Measurements from ENCODE around the gene DLGAP1.

The DLGAP1 gene

DNA sequence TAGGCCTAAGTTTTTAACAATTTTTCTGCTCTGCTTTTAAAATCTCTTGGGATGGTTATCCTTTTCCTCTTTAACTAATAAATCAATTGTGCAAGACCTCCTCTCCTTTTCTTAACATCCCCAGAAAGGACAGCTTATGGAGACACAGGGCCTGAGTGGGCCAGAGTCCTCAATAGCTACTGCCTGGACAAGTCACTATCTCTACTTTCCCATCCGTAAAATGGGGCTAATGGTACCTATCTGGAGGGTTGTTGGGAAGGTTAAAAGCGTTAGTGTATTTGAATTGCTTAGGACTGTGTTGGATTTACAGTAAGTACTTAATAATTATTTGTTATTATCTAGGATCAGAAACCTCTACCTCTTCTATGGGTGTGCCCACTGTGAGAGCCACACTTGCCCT is 945.1 kb downstream of the DLGAP1 start:
- no peak for DNase-seq

DNA sequence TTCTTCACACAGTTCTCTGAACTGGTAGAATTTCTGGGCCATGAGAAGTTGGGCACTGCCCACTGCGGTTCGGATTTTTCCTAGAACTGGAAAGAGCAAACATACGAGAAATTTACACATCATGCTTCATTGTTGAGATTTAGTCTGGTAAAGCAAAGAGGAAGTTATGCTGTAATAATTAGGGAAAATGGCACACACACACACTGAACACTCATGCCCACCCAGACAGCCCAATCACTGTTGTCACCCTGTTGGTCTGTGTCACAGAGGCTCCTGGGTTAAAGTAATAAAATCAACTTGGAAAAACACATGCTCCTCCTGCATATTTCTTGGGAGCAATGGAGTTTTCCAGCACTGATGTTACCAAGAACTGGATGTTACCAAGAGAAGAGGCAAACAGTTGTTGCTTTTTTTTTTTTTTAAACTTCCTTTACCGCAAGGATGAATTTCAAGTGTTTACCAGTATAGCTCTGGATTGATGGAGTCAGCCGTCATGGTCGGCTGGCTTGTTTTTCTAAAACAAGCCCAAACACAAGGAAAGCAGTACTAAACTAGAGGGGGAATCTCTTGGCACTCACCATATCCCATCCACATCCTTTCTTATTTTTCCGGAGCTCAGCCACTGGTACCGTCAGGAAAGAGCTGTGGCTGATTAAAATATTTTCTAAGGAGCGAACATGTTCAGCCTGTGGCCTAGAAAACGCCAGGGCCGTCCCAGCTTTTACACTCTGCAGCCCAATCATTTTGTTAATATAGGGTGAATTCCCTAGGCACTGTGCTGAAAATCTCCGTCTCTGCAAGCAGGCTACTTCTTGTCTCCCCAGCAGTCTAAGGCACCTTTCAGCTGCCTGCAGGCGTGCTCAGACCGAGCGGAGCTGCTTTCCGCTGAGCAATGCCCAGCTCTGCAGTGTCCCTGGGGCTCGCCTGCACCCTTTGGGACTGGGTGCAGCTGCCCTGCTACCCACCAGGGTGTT is 946.2 kb downstream of the DLGAP1 start:
- DNase-seq: peak; percentile 61

DNA sequence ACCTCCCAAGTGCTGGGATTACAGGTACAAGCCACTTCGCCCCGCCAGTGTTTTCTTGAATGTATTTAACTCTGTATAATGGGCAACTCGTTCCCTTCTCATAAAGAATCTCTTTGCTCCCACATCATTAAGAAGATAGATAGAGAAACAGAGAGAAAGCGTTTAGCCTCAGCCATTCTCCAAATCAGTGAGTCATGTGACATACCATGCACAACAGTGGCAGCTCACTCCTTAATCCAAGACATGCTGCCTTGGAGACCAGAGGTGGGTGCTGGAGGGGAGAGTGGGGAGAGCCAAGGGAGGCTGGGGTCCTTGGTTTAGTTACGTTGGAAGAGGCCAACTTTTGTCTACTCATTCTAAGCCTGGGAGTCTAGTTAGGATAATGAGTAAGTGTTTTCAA is 950.5 kb downstream of the DLGAP1 start:
- no peak for DNase-seq

DNA sequence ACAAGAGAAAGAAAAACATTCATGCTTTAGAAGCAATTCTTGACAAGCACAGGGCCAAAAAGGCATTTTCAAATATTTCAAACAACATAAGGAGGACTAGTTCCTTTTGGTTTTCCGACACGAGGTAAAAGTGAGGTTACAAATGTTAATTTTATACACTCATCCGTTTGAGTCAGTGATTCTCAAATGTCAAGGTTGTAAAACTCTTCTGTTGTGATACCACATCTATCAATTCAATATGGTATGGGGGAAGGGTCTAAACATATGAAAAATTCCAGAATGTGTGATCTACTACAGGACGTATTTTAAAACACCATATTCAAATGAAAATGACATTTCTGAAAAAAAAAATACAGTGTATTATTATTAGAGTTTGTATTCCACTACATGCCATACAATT is 952.5 kb downstream of the DLGAP1 start:
- DNase-seq: no peak

DNA sequence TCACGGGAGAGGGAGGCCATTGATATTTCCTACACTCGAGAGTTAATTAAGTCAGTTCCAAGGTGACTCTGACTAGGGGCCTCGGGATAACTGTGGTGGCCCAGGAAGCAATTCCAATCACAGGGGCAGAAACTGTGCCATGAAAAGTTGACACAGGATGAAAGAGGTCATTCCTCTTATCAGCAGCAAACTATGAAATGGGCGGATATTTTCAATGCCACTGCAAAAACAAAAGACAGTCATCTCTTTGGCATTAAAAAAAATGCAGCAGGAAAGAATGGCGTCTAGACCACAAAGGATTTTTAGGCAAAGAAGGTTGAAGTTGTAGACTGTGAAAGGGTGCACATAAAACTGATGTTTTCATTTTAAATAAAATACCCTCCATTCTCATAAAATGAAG is 955.1 kb downstream of the DLGAP1 start:
- DNase-seq: no peak

DNA sequence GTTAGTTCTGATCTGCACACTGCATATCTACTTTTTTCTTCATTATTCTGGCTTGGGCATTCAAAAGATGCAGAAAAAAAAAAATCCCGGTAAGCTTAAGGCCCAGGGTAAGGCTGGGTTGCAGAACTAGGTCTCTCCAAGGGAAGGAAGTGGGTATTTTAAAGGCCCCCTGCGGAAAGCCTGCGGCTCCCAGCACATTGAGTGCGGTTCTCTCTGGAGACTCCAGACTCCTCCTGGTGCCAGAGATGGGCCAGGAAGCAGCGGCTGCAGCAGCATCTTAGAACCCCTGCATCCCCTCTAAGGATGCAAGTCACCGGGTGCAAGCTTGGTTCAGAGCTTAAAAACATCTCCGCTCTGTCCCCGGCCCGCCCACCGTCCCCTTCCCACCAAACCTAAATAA is 955.6 kb downstream of the DLGAP1 start:
- no peak for DNase-seq

DNA sequence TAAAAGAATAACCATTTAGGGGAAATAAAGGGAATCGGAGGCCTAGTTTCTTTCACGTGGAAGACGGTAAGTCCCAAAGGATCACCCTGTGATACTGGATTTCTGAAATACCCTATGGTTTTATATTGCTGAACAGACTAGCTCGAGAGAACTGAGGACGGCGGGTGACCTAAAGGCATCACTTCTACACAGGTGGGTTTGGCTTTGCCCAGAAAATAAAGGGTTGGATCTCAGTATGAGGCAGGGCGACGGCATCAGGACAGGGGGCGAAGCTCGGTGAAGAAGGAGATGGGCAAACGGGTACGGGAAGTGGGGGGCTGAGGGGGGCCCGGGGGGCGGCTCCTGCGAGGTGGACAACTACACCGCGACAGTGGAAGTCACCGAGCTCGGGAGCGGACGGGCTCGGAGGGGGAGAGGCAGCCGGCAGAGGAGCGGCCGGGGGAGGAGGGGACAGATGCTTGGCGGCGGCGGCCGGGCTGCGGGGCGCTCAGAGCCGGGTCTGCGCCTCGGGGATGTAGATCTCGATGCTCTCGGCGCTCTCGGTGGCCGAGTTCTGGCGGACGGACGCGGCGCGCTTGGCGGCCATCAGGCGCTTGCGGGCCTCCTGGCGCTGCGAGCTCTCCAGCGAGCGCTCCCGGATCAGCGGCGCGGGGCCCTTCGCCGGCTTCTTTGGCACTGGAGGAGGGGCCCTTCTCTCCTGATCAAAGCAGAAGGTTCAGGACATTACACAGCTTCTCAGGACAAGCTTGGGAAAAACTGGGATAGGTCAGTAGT is 956.2 kb downstream of the DLGAP1 start:
- peak; percentile 29 for DNase-seq

DNA sequence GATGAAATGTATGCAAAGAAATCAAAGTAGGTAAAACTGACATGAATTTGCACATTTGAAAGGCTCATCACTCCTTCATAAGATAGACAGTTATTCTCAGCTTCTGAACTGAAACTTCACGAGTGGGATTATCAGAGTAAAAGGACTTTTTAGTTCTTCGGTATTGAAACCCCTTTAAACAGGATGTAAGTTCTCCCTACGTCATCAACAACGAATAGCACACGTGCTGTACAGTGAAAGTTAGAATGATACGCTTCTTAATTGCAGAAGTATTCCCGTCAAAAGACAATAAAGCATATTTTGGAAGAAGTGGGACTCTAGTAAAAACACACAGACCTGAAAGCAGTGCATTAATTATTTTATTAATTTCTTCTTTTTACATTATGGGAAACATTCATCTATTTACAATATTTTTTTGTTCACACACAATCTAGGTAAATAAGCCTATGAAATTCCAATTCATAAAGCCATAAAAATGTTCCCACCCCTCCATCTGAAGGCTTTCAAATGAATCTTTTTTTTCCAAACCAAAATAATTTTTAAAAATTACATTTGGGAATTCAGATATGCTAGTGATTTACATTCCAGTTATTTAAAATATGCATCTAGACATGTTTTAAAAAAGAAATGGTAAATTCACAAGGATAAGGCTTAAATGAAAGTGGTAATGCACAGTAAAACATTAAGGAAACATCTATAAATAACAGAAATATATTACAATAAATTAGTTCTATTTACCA is 959.2 kb downstream of the DLGAP1 start:
- no peak for DNase-seq

DNA sequence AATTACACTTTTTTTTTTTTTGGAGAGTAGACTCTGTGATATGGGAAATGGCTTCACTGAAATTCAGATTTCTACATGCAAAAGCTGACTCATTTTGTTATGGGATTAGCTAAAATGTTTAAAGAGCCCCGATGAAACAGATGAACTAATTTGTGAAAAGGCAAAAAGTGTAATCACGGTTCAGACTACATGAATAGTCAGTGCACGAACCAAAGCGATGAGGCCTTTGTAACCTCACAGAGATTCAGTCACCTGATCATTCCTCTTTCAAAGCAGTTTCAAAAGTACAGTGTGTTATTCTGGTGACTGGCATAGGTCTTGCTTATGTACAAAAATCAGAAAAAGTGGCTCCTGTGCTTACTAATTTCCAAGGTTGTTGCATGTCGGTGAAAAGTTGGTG is 960.5 kb downstream of the DLGAP1 start:
- no peak for DNase-seq

DNA sequence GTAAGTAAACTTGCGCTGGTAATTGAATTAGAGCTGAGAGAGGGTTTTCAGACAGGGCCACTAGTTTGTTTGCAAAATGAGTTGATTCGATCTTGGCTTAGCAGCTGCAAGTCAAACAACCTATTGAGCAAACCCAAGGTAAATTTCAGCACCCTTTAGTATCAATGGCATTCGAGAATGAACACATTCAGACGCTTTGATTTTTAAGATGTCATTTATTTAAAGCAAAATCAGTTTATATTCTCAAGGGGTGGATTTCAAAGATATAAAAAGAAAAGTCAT is 960.9 kb downstream of the DLGAP1 start:
- no peak for DNase-seq

DNA sequence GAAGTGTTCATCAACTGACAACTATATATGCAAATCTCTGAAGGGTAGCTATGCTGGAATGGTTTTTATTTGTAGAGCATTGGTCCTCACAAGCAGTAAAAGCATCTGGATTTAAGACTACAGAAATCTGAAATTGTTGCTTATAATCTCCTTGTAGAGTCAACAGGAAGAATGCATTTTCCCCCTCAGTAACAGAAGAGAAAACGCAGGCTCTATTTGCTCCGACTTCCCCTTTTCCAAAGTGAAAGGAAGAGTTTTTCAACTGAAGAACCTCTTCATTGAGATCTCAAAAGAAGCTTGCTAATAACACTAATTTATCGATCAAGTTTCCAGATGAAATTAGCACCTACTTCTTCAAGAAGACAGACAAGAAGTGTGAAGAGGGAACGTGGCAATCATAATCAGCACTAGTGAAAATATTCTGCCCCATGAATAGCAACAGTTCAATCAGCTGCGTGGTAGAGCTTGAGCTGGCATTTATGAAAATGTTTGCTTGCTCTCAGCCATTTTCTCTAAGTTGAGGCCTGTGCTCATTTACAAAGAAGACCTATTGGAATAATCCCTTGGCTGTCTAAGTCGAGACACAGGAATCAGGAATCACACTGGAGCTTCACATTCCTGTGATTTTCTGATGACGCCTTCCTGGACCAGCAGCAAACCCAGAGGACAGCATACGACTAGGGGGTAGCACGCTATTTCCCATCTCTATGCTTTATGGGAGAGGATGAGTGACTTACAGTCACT is 961.4 kb downstream of the DLGAP1 start:
- no peak for DNase-seq

DNA sequence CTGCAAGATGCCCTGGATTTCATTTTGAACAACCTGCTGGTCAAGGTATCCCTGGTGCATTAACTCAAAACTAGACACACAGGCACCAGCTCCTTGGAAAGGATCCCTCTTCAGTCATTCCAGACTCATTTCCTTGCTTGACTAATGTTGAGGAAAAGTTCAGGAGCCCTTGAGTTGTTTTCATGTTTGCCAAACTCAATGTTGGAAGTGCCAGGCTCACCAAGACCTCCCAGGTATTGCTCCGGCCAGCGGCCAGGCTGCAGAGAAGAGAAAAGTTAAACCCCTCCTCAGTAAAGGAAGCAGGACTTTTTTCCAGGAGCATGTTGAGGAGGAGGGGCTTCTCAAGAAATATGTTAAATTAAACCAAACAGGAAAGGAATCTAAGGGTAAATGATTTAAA is 962.4 kb downstream of the DLGAP1 start:
- DNase-seq: no peak

DNA sequence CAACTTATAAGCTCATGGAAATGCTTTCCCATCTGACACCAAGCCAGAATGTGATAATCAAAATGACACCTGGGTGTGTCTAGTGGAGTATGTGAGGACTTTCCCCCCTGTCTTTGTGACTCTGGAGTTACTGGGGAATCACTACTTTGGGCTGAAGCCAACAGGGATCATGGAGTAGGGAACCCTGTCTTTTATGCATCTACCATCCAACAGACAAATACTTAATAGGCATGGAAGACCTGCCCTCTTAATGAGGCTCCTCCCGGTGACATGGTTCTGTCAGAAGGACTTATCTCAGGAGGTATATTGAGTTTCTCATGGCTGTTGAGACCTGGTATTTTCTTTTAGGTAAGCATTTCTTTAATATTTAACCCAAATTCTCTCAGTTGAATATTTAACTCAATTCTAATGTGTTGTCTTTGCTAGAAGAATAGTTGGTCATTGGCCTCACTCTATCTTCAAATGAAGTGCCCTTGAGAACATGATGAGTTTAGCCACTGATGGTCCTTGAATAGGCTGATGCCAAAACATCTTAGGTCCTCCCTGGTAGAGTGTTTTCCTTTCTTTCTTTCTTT is 963.0 kb downstream of the DLGAP1 start:
- no peak for DNase-seq

DNA sequence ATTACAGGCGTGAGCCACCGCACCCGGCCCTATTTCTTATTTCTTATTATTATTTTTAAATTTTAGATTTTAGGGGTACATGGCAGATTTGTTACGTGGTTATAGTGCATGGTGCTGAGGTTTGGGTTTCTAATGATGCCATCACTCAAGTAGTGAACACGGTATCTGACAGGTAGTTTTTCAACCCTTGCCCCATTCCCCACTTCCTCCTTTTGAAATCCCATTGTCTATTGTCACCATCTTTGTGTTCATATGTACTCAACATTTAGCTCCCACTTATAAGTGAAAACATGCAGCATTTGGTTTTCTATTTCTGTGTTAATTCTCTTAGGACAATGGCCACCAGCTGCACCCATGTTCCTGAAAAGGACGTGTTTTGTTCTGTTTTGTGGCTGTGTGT is 965.6 kb downstream of the DLGAP1 start:
- DNase-seq: no peak

DNA sequence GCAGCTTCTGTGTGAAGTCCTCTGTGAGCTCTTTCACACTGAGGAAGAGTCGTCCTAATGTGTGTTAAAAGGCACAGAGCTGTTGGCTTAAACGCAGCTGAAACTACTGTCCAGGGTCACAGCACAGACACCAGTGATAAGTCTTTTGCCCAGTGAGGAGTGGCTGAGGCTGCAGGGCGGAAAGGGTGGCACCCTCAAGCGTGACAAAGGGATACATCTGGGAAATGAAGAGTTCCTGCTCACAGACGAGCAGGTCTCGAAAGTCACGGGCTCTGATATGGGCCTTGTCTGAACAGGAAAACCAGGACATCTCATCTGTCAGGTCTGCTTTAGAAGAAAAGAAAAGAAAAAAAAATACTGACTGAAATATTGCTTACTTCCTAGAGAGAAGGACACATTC is 968.6 kb downstream of the DLGAP1 start:
- no peak for DNase-seq

DNA sequence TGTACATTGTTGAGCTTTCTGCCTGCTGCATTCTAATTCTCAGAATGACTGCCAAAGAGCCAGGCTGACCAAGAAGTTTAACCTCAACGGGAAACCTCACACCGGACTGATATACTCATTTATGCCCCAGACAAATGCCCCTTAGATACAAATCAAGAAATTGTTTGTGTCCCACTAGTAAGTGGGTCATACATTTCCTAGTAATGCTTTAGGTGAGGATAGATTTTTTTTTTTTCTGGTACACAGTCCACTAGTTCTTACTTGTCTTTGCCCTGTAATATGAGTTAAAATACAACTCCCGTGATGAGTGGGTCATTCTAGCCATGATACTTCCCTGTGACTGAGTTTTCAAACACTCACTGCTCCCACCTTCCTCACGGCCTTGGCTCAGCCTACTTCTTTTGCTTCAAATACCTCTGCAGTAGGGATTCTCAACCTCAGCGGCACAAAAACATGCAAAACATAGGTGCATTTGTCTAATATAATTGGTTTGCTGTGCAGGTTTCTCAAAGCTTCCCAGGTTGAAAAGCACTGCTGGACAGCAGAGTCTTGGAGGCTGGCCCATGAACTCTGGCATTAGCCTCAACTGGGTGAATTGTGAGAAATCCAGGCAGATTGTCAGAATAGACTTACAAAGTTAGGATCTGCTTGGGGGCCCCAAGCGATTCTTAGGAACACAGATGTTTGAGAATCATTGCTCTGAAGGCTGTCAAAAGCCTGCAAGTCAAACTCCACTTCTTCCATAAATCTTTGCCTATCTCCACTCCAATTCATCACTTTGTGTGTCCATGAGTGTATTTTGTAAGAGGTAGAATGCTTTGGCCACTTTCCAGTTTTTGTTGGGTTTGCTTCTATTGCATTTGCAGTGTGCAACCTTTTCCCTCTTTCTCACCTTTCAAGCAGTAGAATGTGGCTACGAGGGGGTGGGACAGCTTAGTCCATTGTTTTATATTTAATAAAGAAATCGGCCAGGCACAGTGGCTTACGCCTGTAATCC is 969.7 kb downstream of the DLGAP1 start:
- no peak for DNase-seq

DNA sequence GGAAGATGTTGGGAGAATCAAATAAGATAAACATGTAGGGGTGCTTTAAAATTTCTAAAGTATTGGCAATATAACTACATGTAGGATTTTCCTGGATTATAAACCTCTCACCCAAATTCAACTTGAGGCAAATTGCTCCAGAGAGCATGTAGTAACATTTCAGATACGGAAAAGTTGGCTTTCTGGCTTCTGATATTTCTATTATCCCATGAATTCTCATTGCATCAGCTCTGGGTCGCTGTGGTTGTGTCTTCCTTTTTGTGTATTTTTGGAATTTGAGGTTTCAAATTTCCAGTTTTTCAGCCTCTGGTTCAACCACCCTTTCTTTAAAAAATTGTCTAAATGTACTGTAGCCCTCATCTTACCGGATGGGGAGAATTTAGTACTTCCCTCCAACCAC is 972.8 kb downstream of the DLGAP1 start:
- DNase-seq: no peak

DNA sequence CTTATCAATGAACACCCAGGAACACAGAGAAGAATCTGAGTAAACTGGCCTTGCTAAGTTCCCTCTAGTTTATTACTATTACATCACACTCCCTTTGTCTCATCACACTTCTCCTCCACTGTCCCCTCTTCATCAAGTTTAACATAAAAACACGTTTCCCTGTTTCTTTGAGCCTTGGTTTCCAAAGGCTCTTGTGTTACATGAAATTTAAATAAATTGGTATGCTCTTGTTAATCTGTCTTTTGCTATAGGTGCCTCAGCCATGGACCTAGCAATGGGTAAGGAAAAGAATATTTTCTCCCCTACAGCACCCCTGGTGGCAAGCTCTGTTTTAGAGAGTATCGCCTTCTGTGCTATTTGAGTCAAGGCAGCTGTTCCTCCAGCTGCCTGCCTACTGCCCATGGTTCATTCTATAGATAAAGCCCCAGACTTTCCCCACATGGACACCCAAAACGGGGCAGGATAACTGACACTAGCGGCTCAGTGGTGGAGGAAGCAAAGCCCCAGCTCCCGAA is 973.4 kb downstream of the DLGAP1 start:
- no peak for DNase-seq

DNA sequence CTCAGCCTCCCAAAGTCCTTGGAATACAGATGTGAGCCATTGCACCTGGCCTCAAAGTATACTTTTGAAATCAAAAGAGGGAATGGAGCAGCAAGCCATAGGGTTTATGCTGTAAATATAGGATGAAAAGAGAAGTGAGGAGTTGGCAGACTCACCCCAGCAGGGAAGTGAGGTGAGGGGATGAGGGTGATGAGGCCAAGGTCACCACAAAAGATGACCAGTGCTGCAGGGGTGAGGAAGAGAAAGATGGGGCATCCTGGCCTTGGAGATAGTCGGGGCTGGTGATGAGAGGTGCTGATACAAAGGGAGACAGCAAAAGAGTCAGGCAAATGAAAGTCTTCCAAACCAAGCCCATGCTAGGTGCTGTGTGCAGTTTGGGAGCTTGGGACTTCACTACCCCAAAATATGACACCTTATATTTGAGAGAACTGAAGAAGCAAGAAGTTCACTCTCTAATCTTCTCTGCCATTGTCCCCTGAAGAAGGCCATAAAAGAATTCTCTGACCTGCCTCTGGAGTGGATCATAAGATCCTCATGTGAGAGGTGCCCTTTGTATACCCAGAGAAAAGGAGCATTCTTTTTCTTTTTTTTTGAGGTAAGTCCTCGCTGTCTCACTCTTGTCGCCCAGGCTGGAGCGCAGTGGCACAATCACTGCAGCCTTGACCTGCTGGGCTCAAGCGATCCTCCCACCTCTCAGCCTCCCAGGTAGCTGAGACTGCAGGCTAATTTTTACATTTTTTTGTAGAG is 974.1 kb downstream of the DLGAP1 start:
- no peak for DNase-seq

DNA sequence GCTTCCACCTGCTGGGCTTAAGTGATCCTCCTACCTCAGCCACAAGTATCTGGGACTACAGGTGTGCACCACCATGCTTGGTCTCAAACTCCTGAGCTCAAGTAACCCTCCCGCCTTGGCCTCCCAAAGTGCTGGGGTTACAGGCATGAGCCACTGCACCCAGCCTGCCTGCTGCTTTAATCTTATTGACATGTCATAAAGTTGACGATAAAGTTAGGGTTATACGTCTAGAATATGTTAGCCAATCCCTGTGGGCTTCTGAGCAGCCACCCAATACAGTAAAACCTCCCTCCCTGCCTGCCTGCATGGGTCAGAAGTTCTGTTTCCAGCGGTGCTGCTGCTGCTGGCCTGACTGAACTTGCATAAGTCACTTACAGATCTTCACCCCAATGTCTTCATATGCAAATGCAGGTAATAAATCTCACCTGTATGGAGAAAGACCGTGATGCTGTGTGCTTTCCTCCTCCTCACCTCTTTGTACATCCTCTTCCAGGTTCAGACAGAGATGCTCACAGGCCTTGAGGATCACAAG is 975.1 kb downstream of the DLGAP1 start:
- no peak for DNase-seq
